Colonic mucosa (tissue), 4 donors: ENCODE data around the gene CROCC2. TPM values are rescaled to one million over a fixed set of nuclear protein-coding genes. Genes with fewer than 3 reads are reported as not detected.

Experiments
- DNase-seq: peaks from one replicate; pipeline ENCODE4 v3.0.0-alpha.2; 2020
- H3K27ac ChIP-seq: fragments of 200-600 bp; one replicate; pipeline ENCODE4 v1.8.0; 2021
- H3K27me3 ChIP-seq: fragments of 200-600 bp; one replicate; pipeline ENCODE4 v1.8.0; 2021
- H3K36me3 ChIP-seq: fragments of 200-600 bp; one replicate; pipeline ENCODE4 v1.8.0; 2021
- H3K4me1 ChIP-seq: fragments of 200-600 bp; one replicate; pipeline ENCODE4 v1.8.0; 2021; ENCODE audit warnings: mild to moderate bottlenecking
- H3K4me3 ChIP-seq: fragments of 200-600 bp; one replicate; pipeline ENCODE4 v1.8.0; 2021
- H3K9ac ChIP-seq, 2 donors: one replicate each; pipeline ENCODE4 v1.7.0; 2013; ENCODE audit warnings: control low read depth in 2 of 2, low read depth in 2 of 2, low read length in 2 of 2
- H3K9me3 ChIP-seq: fragments of 200-600 bp; one replicate; pipeline ENCODE4 v1.8.0; 2021
- intact Hi-C: fragments of 100-400 bp; cut with DNase I; formaldehyde crosslinking; loops from one replicate; pipeline ENCODE4 v1.14.1; 2022
- total RNA-seq, 2 donors: library from RNA; stranded (reverse); fragmentation: NEBNext Ultra II Directional in 1 of 2; extraction: Animal tissue kit (Norgen Biotek cat#: 25700) in 1 of 2; gene quantifications; one replicate each; pipeline ENCODE4 v1.2.1, GENCODE V29; 2021
- TF ChIP-seq, protein P1 (sequence below): fragments of 200-600 bp; IDR thresholded peaks from one replicate; pipeline ENCODE4 v1.8.0; 2022; ENCODE audit warnings: antibody characterized with exemption, mild to moderate bottlenecking
- donor health status: healthy.
- donor health status: DM: no; HTN: no; CAD: no.
- donor health status: DM: no; HTN: no; CAD: no.

Gene CROCC2
- total RNA-seq, 2 donors from 2014 or later, result 0.05 TPM; not detected in 1

DNA sequence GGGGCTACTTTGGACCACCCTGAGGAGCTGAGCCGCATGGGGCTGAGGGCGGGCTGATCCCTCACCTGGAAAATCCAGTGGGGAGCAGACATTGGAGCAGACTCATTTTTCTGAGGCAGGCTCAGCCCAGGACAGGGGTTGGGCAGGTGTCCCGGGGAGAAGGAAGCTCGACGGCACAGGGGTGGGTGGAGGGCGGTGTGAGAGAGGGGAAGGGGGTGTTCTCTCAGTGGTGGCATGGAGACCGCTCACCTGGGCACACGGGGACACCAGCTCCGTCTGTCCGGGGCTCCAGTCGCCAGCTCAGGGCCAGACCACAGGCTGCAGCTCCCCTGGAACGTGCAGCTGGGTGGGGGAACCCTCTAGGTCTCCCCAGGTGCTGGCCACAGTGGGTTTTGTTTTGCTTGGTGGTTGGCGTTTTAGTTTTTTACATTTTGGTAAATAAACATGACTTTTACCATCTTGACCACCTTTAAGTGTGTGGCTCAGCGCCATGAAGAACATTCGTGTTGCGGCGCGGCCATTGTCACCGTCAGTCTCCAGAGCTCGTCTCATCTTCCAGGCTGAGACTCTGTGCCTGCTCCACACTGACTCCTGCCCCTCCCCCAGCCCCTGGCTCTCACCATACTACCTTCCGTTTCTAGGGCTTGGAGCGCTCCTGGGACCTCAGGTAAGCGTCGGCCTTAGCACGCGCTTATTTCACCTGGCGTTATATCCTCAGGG, 5.8 kb upstream of the CROCC2 start:
- Histone ChIP-seq H3K9ac (no peak overlapping the region), H3K4me3 (no peak overlapping the region), H3K9me3 (no peaks in the 10 kb centered on the region), H3K4me1 (no peaks in the 10 kb centered on the region), H3K27ac (no peak overlapping the region), H3K27me3 (no peaks in the 10 kb centered on the region), H3K36me3 (no peaks in the 10 kb centered on the region)
- no peak for DNase-seq
- TF ChIP-seq, protein P1, sequence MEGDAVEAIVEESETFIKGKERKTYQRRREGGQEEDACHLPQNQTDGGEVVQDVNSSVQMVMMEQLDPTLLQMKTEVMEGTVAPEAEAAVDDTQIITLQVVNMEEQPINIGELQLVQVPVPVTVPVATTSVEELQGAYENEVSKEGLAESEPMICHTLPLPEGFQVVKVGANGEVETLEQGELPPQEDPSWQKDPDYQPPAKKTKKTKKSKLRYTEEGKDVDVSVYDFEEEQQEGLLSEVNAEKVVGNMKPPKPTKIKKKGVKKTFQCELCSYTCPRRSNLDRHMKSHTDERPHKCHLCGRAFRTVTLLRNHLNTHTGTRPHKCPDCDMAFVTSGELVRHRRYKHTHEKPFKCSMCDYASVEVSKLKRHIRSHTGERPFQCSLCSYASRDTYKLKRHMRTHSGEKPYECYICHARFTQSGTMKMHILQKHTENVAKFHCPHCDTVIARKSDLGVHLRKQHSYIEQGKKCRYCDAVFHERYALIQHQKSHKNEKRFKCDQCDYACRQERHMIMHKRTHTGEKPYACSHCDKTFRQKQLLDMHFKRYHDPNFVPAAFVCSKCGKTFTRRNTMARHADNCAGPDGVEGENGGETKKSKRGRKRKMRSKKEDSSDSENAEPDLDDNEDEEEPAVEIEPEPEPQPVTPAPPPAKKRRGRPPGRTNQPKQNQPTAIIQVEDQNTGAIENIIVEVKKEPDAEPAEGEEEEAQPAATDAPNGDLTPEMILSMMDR, result no peak
- intact Hi-C loops, result no loop called here

DNA sequence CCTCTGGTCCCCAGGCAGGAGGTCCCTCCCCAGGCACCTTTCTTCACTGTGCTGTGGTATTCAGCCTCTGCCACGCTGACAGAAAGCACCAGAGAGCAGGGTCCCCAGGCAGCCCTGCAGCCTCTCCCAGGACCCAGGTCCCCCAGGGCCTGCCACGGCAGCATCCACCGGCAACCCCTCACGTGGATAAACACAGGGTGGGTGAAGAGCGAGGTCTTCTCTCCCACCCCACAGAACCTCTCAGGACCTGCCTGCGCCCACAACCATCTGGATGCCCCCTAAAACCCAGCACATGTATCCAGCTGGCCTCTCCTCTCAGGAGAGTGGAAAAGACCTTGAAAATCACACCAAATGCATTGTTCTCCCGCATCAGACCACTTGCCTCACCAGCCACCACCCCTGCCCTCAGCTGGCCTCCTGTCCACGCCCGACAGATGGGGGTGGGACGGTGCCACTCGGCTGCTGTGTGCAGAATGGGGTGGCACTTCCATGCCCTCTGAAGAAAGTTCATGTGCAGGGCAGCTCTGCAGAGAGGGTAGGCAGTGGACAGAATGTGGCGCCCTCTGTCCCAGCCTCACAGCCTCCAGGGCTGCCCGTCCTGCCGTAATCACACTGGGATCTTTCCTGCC, 4.0 kb upstream of the CROCC2 start:
- intact Hi-C loops, result no loop called here

GRCh38 chr2:240902615-240903041, 3.5 kb upstream of the CROCC2 start:
- Histone ChIP-seq H3K36me3 (no peaks in the 10 kb centered on the region), H3K9me3 (no peaks in the 10 kb centered on the region), H3K27me3 (peaks cover 12% of the 10 kb centered on the region), H3K4me3 (no peak overlapping the region), H3K4me1 (no peaks in the 10 kb centered on the region), H3K27ac (no peak overlapping the region), H3K9ac (no peak overlapping the region)
- DNase-seq, result no peak
- TF ChIP-seq, protein P1, result no peak
- intact Hi-C loops, result no loop called here

More for the DNA sequence above, 4.0 kb upstream of the CROCC2 start:
- Histone ChIP-seq H3K4me3 (no peak overlapping the region), H3K36me3 (no peaks in the 10 kb centered on the region), H3K27ac (no peak overlapping the region), H3K9me3 (no peaks in the 10 kb centered on the region), H3K27me3 (peaks cover 12% of the 10 kb centered on the region), H3K9ac (no peak overlapping the region), H3K4me1 (no peaks in the 10 kb centered on the region)
- DNase-seq, result no peak
- TF ChIP-seq, protein P1, result no peak

DNA sequence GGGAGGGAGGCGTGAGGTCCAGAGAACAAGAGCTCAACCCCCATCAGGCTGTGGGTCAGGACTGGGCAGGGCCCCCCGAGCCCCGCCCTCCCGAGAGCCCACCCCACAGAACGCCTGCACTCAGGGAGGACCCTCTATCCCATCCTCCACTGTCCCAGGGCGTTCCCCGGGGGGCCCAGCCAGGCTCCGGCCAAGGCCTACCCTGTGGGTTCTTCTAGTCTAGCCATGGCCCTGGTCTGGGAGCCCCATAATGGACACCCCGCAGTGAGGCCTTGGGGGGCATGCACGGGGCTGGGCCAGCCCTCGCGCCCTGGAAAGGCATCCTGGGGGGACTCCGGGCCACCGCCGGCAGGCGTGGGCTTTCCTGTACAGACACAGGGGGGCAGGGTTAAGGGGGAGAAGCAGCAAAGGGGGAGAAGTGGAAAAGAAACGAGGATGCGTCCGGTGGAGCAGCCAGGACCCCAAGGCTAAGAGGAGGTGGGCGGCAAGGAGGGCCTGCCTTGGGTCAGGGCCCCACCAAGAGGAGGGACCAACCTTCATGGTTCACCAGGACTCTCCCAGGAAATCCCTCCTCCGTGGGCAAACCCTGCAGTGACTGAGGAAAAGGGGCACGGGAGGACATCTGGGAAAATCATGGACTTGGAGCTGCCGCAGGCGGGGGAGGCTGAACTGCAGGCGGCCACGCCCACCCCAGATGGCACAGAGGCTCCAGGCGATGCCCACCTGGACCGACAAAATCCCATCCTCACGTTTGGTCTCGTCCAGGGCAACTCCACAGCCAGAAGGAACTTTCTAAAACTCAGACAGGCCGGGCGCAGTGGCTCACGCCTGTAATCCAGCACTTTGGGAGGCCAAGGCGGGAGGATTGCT, 2.7 kb upstream of the CROCC2 start:
- H3K27me3 ChIP-seq, result peaks cover 12% of the 10 kb centered on the region
- no peak overlapping the region for H3K4me3 ChIP-seq
- no peak for DNase-seq
- no peaks in the 10 kb centered on the region for H3K4me1 ChIP-seq
- no peaks in the 10 kb centered on the region for H3K9me3 ChIP-seq
- intact Hi-C loops, result no loop called here
- TF ChIP-seq, protein P1, result no peak
- no peak overlapping the region for H3K27ac ChIP-seq
- H3K9ac ChIP-seq, result no peak overlapping the region
- H3K36me3 ChIP-seq, result no peaks in the 10 kb centered on the region
